ENCODE data around the gene KCNIP3. TPM values are rescaled to one million over a fixed set of nuclear protein-coding genes. Genes with fewer than 3 reads are reported as not detected.

Gene KCNIP3
- total RNA-seq, 3 donors from 2014 or later: 3.0 to 12.5 (median 4.1) TPM

DNA sequence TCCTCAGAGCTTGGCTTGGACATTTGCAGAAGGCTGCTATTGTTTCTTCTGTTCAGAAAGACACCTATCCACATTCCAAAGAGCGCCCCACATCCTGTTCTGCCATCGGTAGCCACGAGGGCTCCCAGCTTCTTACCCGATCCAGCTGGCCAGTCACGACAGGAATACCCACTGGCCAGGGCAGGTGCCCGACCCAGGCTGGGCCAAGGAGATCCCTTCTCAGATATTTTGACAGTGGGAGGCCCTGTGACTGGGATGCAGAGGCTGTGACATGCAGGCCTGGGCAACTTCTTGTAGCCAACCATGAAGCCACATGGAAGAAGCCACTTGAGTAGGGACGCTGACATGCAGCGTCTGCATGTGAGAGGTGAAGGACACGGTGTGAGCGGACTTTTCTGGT, 34.5 kb downstream of the KCNIP3 start:
- TF ChIP-seq, protein P1, sequence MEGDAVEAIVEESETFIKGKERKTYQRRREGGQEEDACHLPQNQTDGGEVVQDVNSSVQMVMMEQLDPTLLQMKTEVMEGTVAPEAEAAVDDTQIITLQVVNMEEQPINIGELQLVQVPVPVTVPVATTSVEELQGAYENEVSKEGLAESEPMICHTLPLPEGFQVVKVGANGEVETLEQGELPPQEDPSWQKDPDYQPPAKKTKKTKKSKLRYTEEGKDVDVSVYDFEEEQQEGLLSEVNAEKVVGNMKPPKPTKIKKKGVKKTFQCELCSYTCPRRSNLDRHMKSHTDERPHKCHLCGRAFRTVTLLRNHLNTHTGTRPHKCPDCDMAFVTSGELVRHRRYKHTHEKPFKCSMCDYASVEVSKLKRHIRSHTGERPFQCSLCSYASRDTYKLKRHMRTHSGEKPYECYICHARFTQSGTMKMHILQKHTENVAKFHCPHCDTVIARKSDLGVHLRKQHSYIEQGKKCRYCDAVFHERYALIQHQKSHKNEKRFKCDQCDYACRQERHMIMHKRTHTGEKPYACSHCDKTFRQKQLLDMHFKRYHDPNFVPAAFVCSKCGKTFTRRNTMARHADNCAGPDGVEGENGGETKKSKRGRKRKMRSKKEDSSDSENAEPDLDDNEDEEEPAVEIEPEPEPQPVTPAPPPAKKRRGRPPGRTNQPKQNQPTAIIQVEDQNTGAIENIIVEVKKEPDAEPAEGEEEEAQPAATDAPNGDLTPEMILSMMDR (IDR thresholded peaks at IDR 0.05): no peak
- no peaks in the 10 kb centered on the region for H3K36me3 ChIP-seq (ENCODE audit: low read depth)
- DNase-seq: peak in 2 of 3 donors; percentile 2 to 8
- H3K4me3 ChIP-seq: no peak overlapping the region
- intact Hi-C loops (cut with DNase I, micrococcal nuclease): no loop called here
- H3K9me3 ChIP-seq: no peaks in the 10 kb centered on the region
- H3K4me1 ChIP-seq (ENCODE audit: low read depth): no peaks in the 10 kb centered on the region
- no peak for ATAC-seq

DNA sequence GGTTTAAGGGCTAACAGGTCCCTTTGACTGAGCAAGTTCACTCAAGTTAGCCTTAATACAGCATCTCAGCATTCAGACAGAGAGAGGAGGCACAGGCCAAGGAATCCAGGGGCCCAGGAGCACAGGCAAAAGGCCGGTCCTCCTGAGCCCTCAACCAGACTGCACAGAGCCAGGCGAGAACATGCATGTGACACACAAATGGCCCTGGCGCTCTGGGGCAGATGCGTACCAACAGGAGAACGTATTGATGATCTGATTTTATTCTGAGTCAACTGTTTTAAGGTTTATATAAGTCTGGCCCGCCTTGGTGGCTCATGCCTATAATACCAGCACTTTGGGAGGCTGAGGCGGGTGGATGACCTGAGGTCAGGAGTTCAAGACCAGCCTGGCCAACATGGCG, 34.9 kb downstream of the KCNIP3 start:
- H3K4me3 ChIP-seq: no peak overlapping the region
- H3K9me3 ChIP-seq: no peaks in the 10 kb centered on the region
- no peak for ATAC-seq
- peak in 2 of 3 donors; percentile 4 to 16 for DNase-seq
- intact Hi-C loops (cut with DNase I, micrococcal nuclease): no loop called here
- H3K36me3 ChIP-seq (ENCODE audit: low read depth): no peaks in the 10 kb centered on the region
- TF ChIP-seq, protein P1 (IDR thresholded peaks at IDR 0.05): no peak
- no peaks in the 10 kb centered on the region for H3K4me1 ChIP-seq (ENCODE audit: low read depth)

DNA sequence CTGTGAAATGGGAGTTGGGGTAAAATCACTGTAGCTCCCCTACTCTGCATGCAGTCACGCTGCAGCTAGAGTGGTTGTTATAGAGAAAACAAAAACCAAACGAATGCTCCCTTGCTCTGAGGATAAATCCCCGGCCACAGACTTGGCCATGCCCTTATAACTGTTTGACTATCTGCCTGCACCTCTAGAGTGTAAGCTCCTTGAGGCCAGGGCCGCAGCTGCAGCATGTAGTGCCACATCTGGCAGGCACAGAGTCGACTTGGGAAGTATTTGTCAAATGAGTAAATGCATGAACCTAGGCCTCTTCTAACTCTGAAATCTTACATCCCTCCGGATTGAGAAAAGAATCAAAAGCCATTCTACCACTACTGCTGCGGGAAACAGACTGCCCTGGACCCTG, 35.9 kb downstream of the KCNIP3 start:
- H3K9me3 ChIP-seq: no peaks in the 10 kb centered on the region
- DNase-seq (peak in 1 of 3 donors; percentile 1), ATAC-seq (no peak)
- no peaks in the 10 kb centered on the region for H3K4me1 ChIP-seq (ENCODE audit: low read depth)
- H3K4me3 ChIP-seq: no peak overlapping the region
- TF ChIP-seq, protein P1 (IDR thresholded peaks at IDR 0.05): no peak
- no peaks in the 10 kb centered on the region for H3K36me3 ChIP-seq (ENCODE audit: low read depth)
- intact Hi-C loops (cut with DNase I, micrococcal nuclease): no loop called here

DNA sequence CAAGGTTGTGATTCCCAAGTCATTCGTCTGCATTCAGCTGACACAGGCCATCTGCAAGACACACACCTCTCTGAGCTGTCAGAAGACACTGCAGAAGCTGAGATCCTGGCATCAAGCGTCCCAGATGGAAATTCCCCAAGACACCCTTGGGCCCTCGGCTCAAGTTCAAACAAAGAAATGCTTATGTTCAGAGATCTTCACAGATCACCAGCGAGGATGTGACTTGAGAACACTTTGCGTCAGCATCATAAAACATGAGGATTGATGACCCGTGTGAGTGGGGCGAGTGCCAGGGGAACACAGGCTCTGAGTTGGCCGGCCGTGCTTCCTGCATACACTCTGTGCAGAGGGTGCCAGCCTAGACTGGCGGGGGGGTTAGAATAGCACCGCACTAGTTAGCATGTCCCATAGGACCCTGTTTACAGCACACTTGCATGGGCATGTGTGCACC, 36.8 kb downstream of the KCNIP3 start:
- intact Hi-C loops (cut with DNase I, micrococcal nuclease): no loop called here
- Histone ChIP-seq H3K9me3 (no peaks in the 10 kb centered on the region), H3K4me1 (ENCODE audit: low read depth) (no peaks in the 10 kb centered on the region), H3K4me3 (no peak overlapping the region), H3K36me3 (ENCODE audit: low read depth) (no peaks in the 10 kb centered on the region)
- TF ChIP-seq, protein P1 (IDR thresholded peaks at IDR 0.05): no peak
- ATAC-seq (peak; percentile 61), DNase-seq (peak; percentile 45 to 55 (median 51))

DNA sequence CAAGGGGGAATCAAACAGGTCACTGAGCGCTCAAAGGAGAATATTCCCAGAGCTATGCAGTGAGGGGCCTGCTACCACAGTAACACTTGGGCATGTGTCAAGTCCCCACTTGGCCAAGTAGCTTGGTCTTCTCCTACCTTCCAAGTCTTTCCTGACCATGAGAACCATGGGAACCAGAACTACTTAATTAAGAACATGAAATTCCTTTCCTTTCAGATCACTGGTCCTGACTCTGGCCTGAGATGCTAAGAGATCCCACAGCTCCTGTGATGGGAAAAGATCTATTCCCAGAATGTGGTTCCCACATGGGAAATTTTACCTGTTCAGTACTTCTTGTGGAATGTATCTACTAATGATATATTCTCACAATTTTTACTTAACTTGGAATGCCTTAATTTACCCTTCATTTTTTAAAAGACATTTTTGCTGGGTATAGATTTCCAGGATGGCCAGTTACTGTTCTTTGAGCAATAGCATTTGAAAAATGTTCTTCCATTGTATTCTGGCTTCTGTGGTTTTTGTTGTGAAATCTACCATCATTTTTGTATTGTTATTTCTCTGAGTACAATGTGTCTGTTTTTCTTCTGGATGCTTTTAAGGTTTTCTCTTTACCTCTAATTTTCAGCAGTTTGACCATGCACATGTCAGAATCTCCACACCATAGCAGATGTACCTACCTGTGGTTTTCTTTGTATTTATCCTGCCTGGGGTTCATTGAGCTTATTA, 37.9 kb downstream of the KCNIP3 start:
- H3K9me3 ChIP-seq: no peaks in the 10 kb centered on the region
- H3K4me1 ChIP-seq (ENCODE audit: low read depth): no peaks in the 10 kb centered on the region
- intact Hi-C loops (cut with DNase I, micrococcal nuclease): no loop called here

More for the DNA sequence above, 37.9 kb downstream of the KCNIP3 start:
- no peak for ATAC-seq
- H3K36me3 ChIP-seq (ENCODE audit: low read depth): no peaks in the 10 kb centered on the region
- peak in 1 of 3 donors; percentile 0 for DNase-seq
- H3K4me3 ChIP-seq: no peak overlapping the region
- TF ChIP-seq, protein P1 (IDR thresholded peaks at IDR 0.05): no peak

Data from mucosa of descending colon (tissue), 3 donors.